HepG2 (cell line): ENCODE results near the gene SELL. TPM values are rescaled to one million over a fixed set of nuclear protein-coding genes. Genes with fewer than 3 reads are reported as not detected.

Experiments
- ATAC-seq: fragments of 200-7000 bp; cut with Tn5 transposase; 3 replicates; pipeline ENCODE4 v1.9.1; 2020; ENCODE audit warnings: mild to moderate bottlenecking, moderate library complexity
- BruUV-seq: library from RNA; stranded (reverse); fragments of 400-500 nt; replicated peaks from 2 replicates; lab custom pipeline; 2021; lab: Mats Ljungman, UMichigan
- CTCF ChIA-PET: fragments of 300-600 bp; formaldehyde crosslinking; extraction: SDS; loops from one replicate; lab custom pipeline; 2021; ENCODE audit warnings: low total read pairs, inconsistent platforms, low intra/inter-chr PET ratio; lab: Yijun Ruan, JAX
- POLR2A ChIA-PET: fragments of 350-600 bp; sonication (Branson Sonifier 250); formaldehyde crosslinking; loops from one replicate; lab custom pipeline; 2020; ENCODE audit warnings: antibody characterized with exemption, inconsistent platforms; lab: Yijun Ruan, JAX
- DNase-seq: peaks from one replicate; pipeline ENCODE4 v3.0.0-alpha.2; 2015; ENCODE audit warnings: low spot score
- FAIRE-seq: peaks from 3 replicates; lab custom pipeline; 2011; peaks lifted over from hg19 to GRCh38; lab: Jason Lieb, UNC
- H2AFZ ChIP-seq: one replicate; pipeline ENCODE4 v1.6.1; 2011; ENCODE audit warnings: low read length, inconsistent platforms
- H3K27ac ChIP-seq: fragments of 300-600 bp; 3 replicates; pipeline ENCODE4 v1.8.0; 2011; ENCODE audit warnings: mixed run types, mild to moderate bottlenecking, mixed read lengths, low read length, inconsistent platforms; ENCODE audit not compliant: insufficient read depth; ENCODE audit errors: extremely low read length
- H3K27me3 ChIP-seq, 2 experiments: fragments of 200-600 bp in 1 of 2; 2 replicates in 1 of 2; 3 replicates in 1 of 2; pipeline versions ENCODE4 v1.6.0 to v1.8.0; 2011; ENCODE audit warnings: low read length in 2 of 2, mild to moderate bottlenecking in 2 of 2, moderate library complexity in 2 of 2, inconsistent platforms in 1 of 2; ENCODE audit not compliant: insufficient read depth in 2 of 2, control insufficient read depth in 1 of 2
- H3K36me3 ChIP-seq, 2 experiments: fragments of 200-600 bp in 1 of 2; replicated peaks in 1 of 2; 2 replicates in 1 of 2; 3 replicates in 1 of 2; pipeline versions ENCODE4 v1.5.1 to v1.8.0; 2011; ENCODE audit warnings: low read length in 2 of 2, inconsistent platforms in 1 of 2; ENCODE audit not compliant: insufficient read depth in 2 of 2, control insufficient read depth in 1 of 2
- H3K4me1 ChIP-seq: 2 replicates; pipeline ENCODE4 v1.5.1; 2012; ENCODE audit warnings: low read length, inconsistent platforms; ENCODE audit not compliant: insufficient read depth
- H3K4me2 ChIP-seq: 2 replicates; pipeline ENCODE4 v1.6.0; 2011; ENCODE audit warnings: low read depth, low read length, inconsistent platforms
- H3K4me3 ChIP-seq, 3 experiments: fragments of 200-600 bp in 1 of 3; sonication (generic), shearing (Covaris generic) in 1 of 3; replicated peaks in 1 of 3; 2 replicates each; pipeline ENCODE4 v1.5.1; 2011 to 2016; ENCODE audit warnings: low read length in 3 of 3, inconsistent platforms in 2 of 3, low read depth in 2 of 3, mild to moderate bottlenecking in 2 of 3, control low read depth in 1 of 3, mixed read lengths in 1 of 3; ENCODE audit not compliant: insufficient read depth in 1 of 3
- H3K79me2 ChIP-seq: one replicate; pipeline ENCODE4 v1.6.1; 2011; ENCODE audit warnings: low read length, inconsistent platforms; ENCODE audit not compliant: insufficient read depth
- H3K9ac ChIP-seq: 2 replicates; pipeline ENCODE4 v1.6.0; 2011; ENCODE audit warnings: mild to moderate bottlenecking, low read depth, low read length, inconsistent platforms; ENCODE audit not compliant: insufficient read depth
- H3K9me3 ChIP-seq: 2 replicates; pipeline ENCODE4 v1.5.1; 2012; ENCODE audit warnings: mild to moderate bottlenecking, low read length
- H4K20me1 ChIP-seq: 2 replicates; pipeline ENCODE4 v1.6.0; 2011; ENCODE audit warnings: inconsistent platforms, mild to moderate bottlenecking, low read length, moderate library complexity; ENCODE audit not compliant: insufficient read depth
- BRD4 ChIP-seq: sonication (generic); formaldehyde crosslinking; IDR thresholded peaks from 2 replicates; pipeline ENCODE4 v1.4.0; 2020; ENCODE audit warnings: missing genetic modification reagents
- FIP1L1 ChIP-seq: fragments of 200-400 bp; formaldehyde crosslinking; IDR thresholded peaks from 2 replicates; pipeline ENCODE4 v1.6.1; 2018; ENCODE audit warnings: low read depth, mild to moderate bottlenecking, low read length, moderate library complexity, borderline replicate concordance; ENCODE audit not compliant: insufficient read depth
- HOXA7 ChIP-seq: sonication (generic); formaldehyde crosslinking; IDR thresholded peaks from 2 replicates; pipeline ENCODE4 v1.8.1; 2022; ENCODE audit warnings: mild to moderate bottlenecking, missing genetic modification reagents, moderate library complexity
- MEIS2 ChIP-seq: sonication (generic); formaldehyde crosslinking; IDR thresholded peaks from 2 replicates; pipeline ENCODE4 v1.9.0; 2021; ENCODE audit warnings: mild to moderate bottlenecking, missing genetic modification reagents
- ZNF205 ChIP-seq: IDR thresholded peaks from 2 replicates; pipeline ENCODE4 v1.6.1; 2018; ENCODE audit warnings: missing biosample characterization, missing genetic modification reagents
- ZNF710 ChIP-seq: sonication (generic); formaldehyde crosslinking; IDR thresholded peaks from 2 replicates; pipeline ENCODE4 v1.5.0; 2020; ENCODE audit warnings: mild to moderate bottlenecking, missing genetic modification reagents, borderline replicate concordance
- ZNF720 ChIP-seq: sonication (generic); formaldehyde crosslinking; IDR thresholded peaks from 2 replicates; pipeline ENCODE4 v1.4.0; 2020; ENCODE audit warnings: missing genetic modification reagents
- WGBS: methylation state at CpG from one replicate; pipeline ENCODE4 v1.1.6; 2017; ENCODE audit warnings: low lambda C conversion rate; 5-methylcytosine and 5-hydroxymethylcytosine counted together
- in situ Hi-C: cut with HindIII; loops from 2 replicates; pipeline ENCODE4 v1.10.0; 2017; ENCODE audit warnings: low pct_unique_long_range_greater_than_20kb; ENCODE audit not compliant: extremely low pct_ligation_motif_present
- intact Hi-C: fragments of 100-400 bp; cut with micrococcal nuclease; formaldehyde crosslinking; loops from one replicate; pipeline ENCODE4 v1.10.0; 2022; ENCODE audit not compliant: unreplicated experiment
- polyA plus RNA-seq, 8 experiments: library from polyadenylated mRNA; depleted of rRNA in 3 of 8; stranded (reverse) in 7 of 8; unstranded in 1 of 8; fragments of >200 nt; fragmentation: Illumina TruSeq in 4 of 8; extraction: Trizol in 4 of 8; gene quantifications; 2 replicates each; pipeline versions ENCODE4 v1.2.1 to v1.2.3, GENCODE V29; 2011 to 2016; ENCODE audit warnings: low read depth in 4 of 8, missing spikeins in 1 of 8, mixed read lengths in 1 of 8; ENCODE audit not compliant: insufficient read depth in 1 of 8
- total RNA-seq, 5 experiments: library from RNA; depleted of rRNA; stranded (reverse); fragments of >200 nt; fragmentation: Illumina TruSeq; extraction: Trizol; gene quantifications; 2 replicates each; pipeline ENCODE4 v1.2.3, GENCODE V29; 2016; ENCODE audit warnings: low read depth in 1 of 5
- TF ChIP-seq, protein P1 (sequence below): sonication (generic); formaldehyde crosslinking; IDR thresholded peaks from 2 replicates; pipeline ENCODE4 v1.5.0; 2020; ENCODE audit warnings: mild to moderate bottlenecking, missing genetic modification reagents, borderline replicate concordance
- TF ChIP-seq, protein P2 (sequence below): sonication (generic); formaldehyde crosslinking; IDR thresholded peaks from 2 replicates; pipeline ENCODE4 v1.4.0; 2020; ENCODE audit warnings: mild to moderate bottlenecking, missing genetic modification reagents

The SELL gene
- total and polyA plus RNA-seq, 2 of the 13 experiments (the other 11 are each of a cell fraction or from before 2014, with no cell fraction given), result 0.13 to 0.18 TPM

- TF ChIP-seq, protein P1, sequence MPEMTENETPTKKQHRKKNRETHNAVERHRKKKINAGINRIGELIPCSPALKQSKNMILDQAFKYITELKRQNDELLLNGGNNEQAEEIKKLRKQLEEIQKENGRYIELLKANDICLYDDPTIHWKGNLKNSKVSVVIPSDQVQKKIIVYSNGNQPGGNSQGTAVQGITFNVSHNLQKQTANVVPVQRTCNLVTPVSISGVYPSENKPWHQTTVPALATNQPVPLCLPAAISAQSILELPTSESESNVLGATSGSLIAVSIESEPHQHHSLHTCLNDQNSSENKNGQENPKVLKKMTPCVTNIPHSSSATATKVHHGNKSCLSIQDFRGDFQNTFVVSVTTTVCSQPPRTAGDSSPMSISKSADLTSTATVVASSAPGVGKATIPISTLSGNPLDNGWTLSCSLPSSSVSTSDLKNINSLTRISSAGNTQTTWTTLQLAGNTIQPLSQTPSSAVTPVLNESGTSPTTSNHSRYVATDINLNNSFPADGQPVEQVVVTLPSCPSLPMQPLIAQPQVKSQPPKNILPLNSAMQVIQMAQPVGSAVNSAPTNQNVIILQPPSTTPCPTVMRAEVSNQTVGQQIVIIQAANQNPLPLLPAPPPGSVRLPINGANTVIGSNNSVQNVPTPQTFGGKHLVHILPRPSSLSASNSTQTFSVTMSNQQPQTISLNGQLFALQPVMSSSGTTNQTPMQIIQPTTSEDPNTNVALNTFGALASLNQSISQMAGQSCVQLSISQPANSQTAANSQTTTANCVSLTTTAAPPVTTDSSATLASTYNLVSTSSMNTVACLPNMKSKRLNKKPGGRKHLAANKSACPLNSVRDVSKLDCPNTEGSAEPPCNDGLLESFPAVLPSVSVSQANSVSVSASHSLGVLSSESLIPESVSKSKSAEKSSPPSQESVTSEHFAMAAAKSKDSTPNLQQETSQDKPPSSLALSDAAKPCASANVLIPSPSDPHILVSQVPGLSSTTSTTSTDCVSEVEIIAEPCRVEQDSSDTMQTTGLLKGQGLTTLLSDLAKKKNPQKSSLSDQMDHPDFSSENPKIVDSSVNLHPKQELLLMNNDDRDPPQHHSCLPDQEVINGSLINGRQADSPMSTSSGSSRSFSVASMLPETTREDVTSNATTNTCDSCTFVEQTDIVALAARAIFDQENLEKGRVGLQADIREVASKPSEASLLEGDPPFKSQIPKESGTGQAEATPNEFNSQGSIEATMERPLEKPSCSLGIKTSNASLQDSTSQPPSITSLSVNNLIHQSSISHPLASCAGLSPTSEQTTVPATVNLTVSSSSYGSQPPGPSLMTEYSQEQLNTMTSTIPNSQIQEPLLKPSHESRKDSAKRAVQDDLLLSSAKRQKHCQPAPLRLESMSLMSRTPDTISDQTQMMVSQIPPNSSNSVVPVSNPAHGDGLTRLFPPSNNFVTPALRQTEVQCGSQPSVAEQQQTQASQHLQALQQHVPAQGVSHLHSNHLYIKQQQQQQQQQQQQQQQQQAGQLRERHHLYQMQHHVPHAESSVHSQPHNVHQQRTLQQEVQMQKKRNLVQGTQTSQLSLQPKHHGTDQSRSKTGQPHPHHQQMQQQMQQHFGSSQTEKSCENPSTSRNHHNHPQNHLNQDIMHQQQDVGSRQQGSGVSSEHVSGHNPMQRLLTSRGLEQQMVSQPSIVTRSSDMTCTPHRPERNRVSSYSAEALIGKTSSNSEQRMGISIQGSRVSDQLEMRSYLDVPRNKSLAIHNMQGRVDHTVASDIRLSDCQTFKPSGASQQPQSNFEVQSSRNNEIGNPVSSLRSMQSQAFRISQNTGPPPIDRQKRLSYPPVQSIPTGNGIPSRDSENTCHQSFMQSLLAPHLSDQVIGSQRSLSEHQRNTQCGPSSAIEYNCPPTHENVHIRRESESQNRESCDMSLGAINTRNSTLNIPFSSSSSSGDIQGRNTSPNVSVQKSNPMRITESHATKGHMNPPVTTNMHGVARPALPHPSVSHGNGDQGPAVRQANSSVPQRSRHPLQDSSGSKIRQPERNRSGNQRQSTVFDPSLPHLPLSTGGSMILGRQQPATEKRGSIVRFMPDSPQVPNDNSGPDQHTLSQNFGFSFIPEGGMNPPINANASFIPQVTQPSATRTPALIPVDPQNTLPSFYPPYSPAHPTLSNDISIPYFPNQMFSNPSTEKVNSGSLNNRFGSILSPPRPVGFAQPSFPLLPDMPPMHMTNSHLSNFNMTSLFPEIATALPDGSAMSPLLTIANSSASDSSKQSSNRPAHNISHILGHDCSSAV (CRISPR knock-in tag), result no peak
- TF ChIP-seq MEIS2, result no peak
- TF ChIP-seq ZNF205 (CRISPR knock-in tag), result no peak
- TF ChIP-seq FIP1L1, result no peak
- TF ChIP-seq ZNF720 (CRISPR knock-in tag), result no peak
Observed at GRCh38 chr1:169698976-169699375, 12.4 kb downstream of the SELL start (continued).

- Histone ChIP-seq H3K9ac (no peak overlapping the region), H3K4me1 (no peaks in the 10 kb centered on the region), H3K79me2 (no peaks in the 10 kb centered on the region), H4K20me1 (no peaks in the 10 kb centered on the region), H3K4me3 (no peak overlapping the region), H3K27me3 (0 out of 5 replicates have a peak, but pooled peaks cover 0 to 4% of the 10 kb centered on the region in 2 experiments), H3K27ac (no peak overlapping the region), H2AFZ (no peak overlapping the region), H3K9me3 (no peaks in the 10 kb centered on the region), H3K36me3 (no peaks in the 10 kb centered on the region), H3K4me2 (no peak overlapping the region)
- in situ Hi-C loops, result no loop called here
- BruUV-seq, result no TSS peak
- ChIA-PET CTCF (no interaction called here), POLR2A (no interaction called here)
- DNase-seq (no peak), ATAC-seq (no peak), FAIRE-seq (no peak)
- 36% methylated on average over 1 of the region's 1 CpG for WGBS
- no peak for TF ChIP-seq ZNF710 (CRISPR knock-in tag)
- TF ChIP-seq, protein P2, sequence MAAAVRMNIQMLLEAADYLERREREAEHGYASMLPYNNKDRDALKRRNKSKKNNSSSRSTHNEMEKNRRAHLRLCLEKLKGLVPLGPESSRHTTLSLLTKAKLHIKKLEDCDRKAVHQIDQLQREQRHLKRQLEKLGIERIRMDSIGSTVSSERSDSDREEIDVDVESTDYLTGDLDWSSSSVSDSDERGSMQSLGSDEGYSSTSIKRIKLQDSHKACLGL (CRISPR knock-in tag), result no peak
- no peak for TF ChIP-seq HOXA7
- TF ChIP-seq BRD4, result no peak
- intact Hi-C loops, result no loop called here
Observed at GRCh38 chr1:169697755-169698154, 13.7 kb downstream of the SELL start.
